GM11168 (cell line): ENCODE measurements around the gene CHST15.

Experiments used
- in situ Hi-C: fragments of 300-500 bp; cut with MboI; formaldehyde crosslinking; loops from one replicate; pipeline ENCODE4 v1.12.0; 2022; ENCODE audit warnings: low sequenced_read_pairs; ENCODE audit not compliant: unreplicated experiment

The CHST15 gene

GRCh38 chr10:124085680-124086079, 7.7 kb downstream of the CHST15 start:
- in situ Hi-C loops, result no loop called here

- in situ Hi-C loops, result no loop called here
Measured at GRCh38 chr10:124084708-124085107, 8.7 kb downstream of the CHST15 start.

GRCh38 chr10:124083740-124084397, 9.5 kb downstream of the CHST15 start:
- in situ Hi-C loops, result no loop called here

GRCh38 chr10:124083047-124083739, 10.2 kb downstream of the CHST15 start:
- in situ Hi-C loops, result no loop called here

- in situ Hi-C loops, result no loop called here
Measured at GRCh38 chr10:124082555-124082954, 10.8 kb downstream of the CHST15 start.

GRCh38 chr10:124081547-124082140, 11.8 kb downstream of the CHST15 start:
- in situ Hi-C loops, result no loop called here

GRCh38 chr10:124079864-124080263, 13.5 kb downstream of the CHST15 start:
- in situ Hi-C loops, result no loop called here

- in situ Hi-C loops, result no loop called here
Measured at GRCh38 chr10:124078714-124079113, 14.7 kb downstream of the CHST15 start.

GRCh38 chr10:124078028-124078427, 15.4 kb downstream of the CHST15 start:
- in situ Hi-C loops, result no loop called here

- in situ Hi-C loops, result no loop called here
Measured at GRCh38 chr10:124077208-124077993, 16.0 kb downstream of the CHST15 start.

- in situ Hi-C loops, result no loop called here
Measured at GRCh38 chr10:124076148-124076733, 17.2 kb downstream of the CHST15 start.

GRCh38 chr10:124075231-124075955, 18.0 kb downstream of the CHST15 start:
- in situ Hi-C loops, result no loop called here

- in situ Hi-C loops, result no loop called here
Measured at GRCh38 chr10:124074501-124075109, 18.8 kb downstream of the CHST15 start.

- in situ Hi-C loops, result no loop called here
Measured at GRCh38 chr10:124073978-124074377, 19.4 kb downstream of the CHST15 start.

GRCh38 chr10:124072541-124072940, 20.9 kb downstream of the CHST15 start:
- in situ Hi-C loops, result no loop called here

GRCh38 chr10:124072106-124072505, 21.3 kb downstream of the CHST15 start:
- in situ Hi-C loops, result no loop called here

GRCh38 chr10:124071141-124071540, 22.3 kb downstream of the CHST15 start:
- in situ Hi-C loops, result no loop called here

- in situ Hi-C loops, result no loop called here
Measured at GRCh38 chr10:124070666-124071065, 22.7 kb downstream of the CHST15 start.
